Measurements from ENCODE around the gene WDR44.

DNA sequence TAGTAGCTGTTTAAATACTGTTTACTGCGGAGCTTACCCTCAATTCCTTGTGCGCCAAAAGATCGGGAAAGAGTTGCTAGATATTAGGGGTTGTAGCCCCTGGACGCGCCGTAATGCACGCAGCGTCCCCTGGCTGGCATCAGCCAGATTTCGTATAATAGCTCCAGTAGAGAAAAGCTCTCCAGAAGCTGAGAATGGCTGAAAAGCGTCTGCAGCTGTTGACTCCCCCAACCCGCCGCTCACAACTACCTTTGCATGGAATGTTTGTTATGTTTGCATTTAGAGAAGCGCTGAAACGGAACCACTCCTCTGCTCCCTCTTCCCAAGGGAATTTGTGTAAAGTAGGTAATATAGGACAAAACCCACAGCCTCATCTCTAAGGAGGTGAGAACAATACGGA, 153.4 kb downstream of the WDR44 start:
- TF ChIP-seq GABPA (IDR thresholded peaks at IDR 0.05; ENCODE audit: low read depth), result no peak
- TF ChIP-seq, protein P1, sequence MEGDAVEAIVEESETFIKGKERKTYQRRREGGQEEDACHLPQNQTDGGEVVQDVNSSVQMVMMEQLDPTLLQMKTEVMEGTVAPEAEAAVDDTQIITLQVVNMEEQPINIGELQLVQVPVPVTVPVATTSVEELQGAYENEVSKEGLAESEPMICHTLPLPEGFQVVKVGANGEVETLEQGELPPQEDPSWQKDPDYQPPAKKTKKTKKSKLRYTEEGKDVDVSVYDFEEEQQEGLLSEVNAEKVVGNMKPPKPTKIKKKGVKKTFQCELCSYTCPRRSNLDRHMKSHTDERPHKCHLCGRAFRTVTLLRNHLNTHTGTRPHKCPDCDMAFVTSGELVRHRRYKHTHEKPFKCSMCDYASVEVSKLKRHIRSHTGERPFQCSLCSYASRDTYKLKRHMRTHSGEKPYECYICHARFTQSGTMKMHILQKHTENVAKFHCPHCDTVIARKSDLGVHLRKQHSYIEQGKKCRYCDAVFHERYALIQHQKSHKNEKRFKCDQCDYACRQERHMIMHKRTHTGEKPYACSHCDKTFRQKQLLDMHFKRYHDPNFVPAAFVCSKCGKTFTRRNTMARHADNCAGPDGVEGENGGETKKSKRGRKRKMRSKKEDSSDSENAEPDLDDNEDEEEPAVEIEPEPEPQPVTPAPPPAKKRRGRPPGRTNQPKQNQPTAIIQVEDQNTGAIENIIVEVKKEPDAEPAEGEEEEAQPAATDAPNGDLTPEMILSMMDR (IDR thresholded peaks at IDR 0.05; ENCODE audit: insufficient read depth, low read length), result no peak
